Colonic mucosa (tissue), 4 donors: Measurements from ENCODE around the gene RAB27B. TPM values are rescaled to one million over a fixed set of nuclear protein-coding genes. Genes with fewer than 3 reads are reported as not detected.

Experiments used
- DNase-seq: peaks from one replicate; pipeline ENCODE4 v3.0.0-alpha.2; 2020
- H3K27ac ChIP-seq: fragments of 200-600 bp; one replicate; pipeline ENCODE4 v1.8.0; 2021
- H3K27me3 ChIP-seq: fragments of 200-600 bp; one replicate; pipeline ENCODE4 v1.8.0; 2021
- H3K36me3 ChIP-seq: fragments of 200-600 bp; one replicate; pipeline ENCODE4 v1.8.0; 2021
- H3K4me1 ChIP-seq: fragments of 200-600 bp; one replicate; pipeline ENCODE4 v1.8.0; 2021; ENCODE audit warnings: mild to moderate bottlenecking
- H3K4me3 ChIP-seq: fragments of 200-600 bp; one replicate; pipeline ENCODE4 v1.8.0; 2021
- H3K9ac ChIP-seq, 2 donors: one replicate each; pipeline ENCODE4 v1.7.0; 2013; ENCODE audit warnings: control low read depth in 2 of 2, low read depth in 2 of 2, low read length in 2 of 2
- H3K9me3 ChIP-seq: fragments of 200-600 bp; one replicate; pipeline ENCODE4 v1.8.0; 2021
- intact Hi-C: fragments of 100-400 bp; cut with DNase I; formaldehyde crosslinking; loops from one replicate; pipeline ENCODE4 v1.14.1; 2022
- total RNA-seq, 2 donors: library from RNA; stranded (reverse); fragmentation: NEBNext Ultra II Directional in 1 of 2; extraction: Animal tissue kit (Norgen Biotek cat#: 25700) in 1 of 2; gene quantifications; one replicate each; pipeline ENCODE4 v1.2.1, GENCODE V29; 2021
- TF ChIP-seq, protein P1 (sequence below): fragments of 200-600 bp; IDR thresholded peaks from one replicate; pipeline ENCODE4 v1.8.0; 2022; ENCODE audit warnings: antibody characterized with exemption, mild to moderate bottlenecking
- donor health status: healthy.
- donor health status: DM: no; HTN: no; CAD: no.
- donor health status: DM: no; HTN: no; CAD: no.

Gene RAB27B
- total RNA-seq, 2 donors from 2014 or later, result 8.9 to 12.5 TPM

GRCh38 chr18:54923339-54923956 lies 95.2 kb downstream of the RAB27B start:
- H3K36me3 ChIP-seq, result no peaks in the 10 kb centered on the region
- no peaks in the 10 kb centered on the region for H3K4me1 ChIP-seq
- H3K9me3 ChIP-seq, result no peaks in the 10 kb centered on the region
- H3K27me3 ChIP-seq, result no peaks in the 10 kb centered on the region
- no peak for DNase-seq
- H3K9ac ChIP-seq, result no peak overlapping the region
- intact Hi-C loops, result no loop called here
- H3K27ac ChIP-seq, result no peak overlapping the region
- no peak overlapping the region for H3K4me3 ChIP-seq
- TF ChIP-seq, protein P1, sequence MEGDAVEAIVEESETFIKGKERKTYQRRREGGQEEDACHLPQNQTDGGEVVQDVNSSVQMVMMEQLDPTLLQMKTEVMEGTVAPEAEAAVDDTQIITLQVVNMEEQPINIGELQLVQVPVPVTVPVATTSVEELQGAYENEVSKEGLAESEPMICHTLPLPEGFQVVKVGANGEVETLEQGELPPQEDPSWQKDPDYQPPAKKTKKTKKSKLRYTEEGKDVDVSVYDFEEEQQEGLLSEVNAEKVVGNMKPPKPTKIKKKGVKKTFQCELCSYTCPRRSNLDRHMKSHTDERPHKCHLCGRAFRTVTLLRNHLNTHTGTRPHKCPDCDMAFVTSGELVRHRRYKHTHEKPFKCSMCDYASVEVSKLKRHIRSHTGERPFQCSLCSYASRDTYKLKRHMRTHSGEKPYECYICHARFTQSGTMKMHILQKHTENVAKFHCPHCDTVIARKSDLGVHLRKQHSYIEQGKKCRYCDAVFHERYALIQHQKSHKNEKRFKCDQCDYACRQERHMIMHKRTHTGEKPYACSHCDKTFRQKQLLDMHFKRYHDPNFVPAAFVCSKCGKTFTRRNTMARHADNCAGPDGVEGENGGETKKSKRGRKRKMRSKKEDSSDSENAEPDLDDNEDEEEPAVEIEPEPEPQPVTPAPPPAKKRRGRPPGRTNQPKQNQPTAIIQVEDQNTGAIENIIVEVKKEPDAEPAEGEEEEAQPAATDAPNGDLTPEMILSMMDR, result no peak

- DNase-seq, result no peak
- Histone ChIP-seq H3K9me3 (no peaks in the 10 kb centered on the region), H3K9ac (no peak overlapping the region), H3K36me3 (no peaks in the 10 kb centered on the region), H3K4me1 (no peaks in the 10 kb centered on the region), H3K27me3 (no peaks in the 10 kb centered on the region), H3K4me3 (no peak overlapping the region), H3K27ac (no peak overlapping the region)
- intact Hi-C loops, result no loop called here
- TF ChIP-seq, protein P1, result no peak
These were observed 96.7 kb downstream of the RAB27B start for GRCh38 chr18:54924948-54925347.

GRCh38 chr18:54926593-54927325 lies 98.5 kb downstream of the RAB27B start:
- Histone ChIP-seq H3K36me3 (no peaks in the 10 kb centered on the region), H3K27ac (no peak overlapping the region), H3K27me3 (no peaks in the 10 kb centered on the region), H3K9me3 (no peaks in the 10 kb centered on the region), H3K4me3 (no peak overlapping the region), H3K9ac (no peak overlapping the region), H3K4me1 (no peaks in the 10 kb centered on the region)
- TF ChIP-seq, protein P1, result no peak
- DNase-seq, result no peak
- intact Hi-C loops, result no loop called here

DNA sequence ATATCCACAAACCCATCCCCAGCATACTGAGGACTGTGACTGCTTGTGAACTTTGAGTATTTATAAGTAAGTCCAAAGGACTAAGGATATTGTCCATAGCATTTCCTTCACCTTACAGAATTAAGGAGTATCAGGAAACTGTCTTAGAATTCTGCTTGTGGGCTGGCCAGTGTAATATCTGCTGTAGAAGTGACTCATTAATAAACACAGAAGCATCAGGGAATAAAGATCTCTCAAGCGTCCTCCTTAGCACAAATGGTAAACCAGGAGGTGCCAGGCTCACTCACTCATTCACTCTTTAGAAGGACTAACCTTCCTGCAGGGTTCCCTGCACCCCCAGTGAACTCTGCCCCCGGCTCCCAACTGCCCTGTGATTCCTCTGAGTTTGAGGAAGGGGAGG lies 100.0 kb downstream of the RAB27B start:
- H3K4me1 ChIP-seq, result no peaks in the 10 kb centered on the region
- no peak for DNase-seq
- no peaks in the 10 kb centered on the region for H3K36me3 ChIP-seq
- TF ChIP-seq, protein P1, result no peak
- intact Hi-C loops, result no loop called here
- H3K9ac ChIP-seq, result no peak overlapping the region
- no peak overlapping the region for H3K27ac ChIP-seq
- no peaks in the 10 kb centered on the region for H3K9me3 ChIP-seq
- no peaks in the 10 kb centered on the region for H3K27me3 ChIP-seq
- no peak overlapping the region for H3K4me3 ChIP-seq

GRCh38 chr18:54931152-54931551 lies 102.9 kb downstream of the RAB27B start:
- Histone ChIP-seq H3K9me3 (no peaks in the 10 kb centered on the region), H3K27ac (no peak overlapping the region), H3K36me3 (no peaks in the 10 kb centered on the region), H3K4me1 (no peaks in the 10 kb centered on the region), H3K9ac (no peak overlapping the region), H3K4me3 (no peak overlapping the region), H3K27me3 (no peaks in the 10 kb centered on the region)
- intact Hi-C loops, result no loop called here
- no peak for DNase-seq
- TF ChIP-seq, protein P1, result no peak
